Suprapubic skin (tissue), 3 donors: ENCODE results near the gene ZFAND6.

Experiments
- POLR2A ChIP-seq, 2 donors: fragments of 450-650 bp; IDR thresholded peaks; one replicate each; pipeline ENCODE4 v1.6.1; 2017; ENCODE audit warnings: antibody characterized with exemption in 2 of 2, mild to moderate bottlenecking in 2 of 2, moderate library complexity in 2 of 2
- TF ChIP-seq, protein P1 (sequence below), 2 donors: fragments of 200-600 bp in 1 of 2; fragments of 450-650 bp in 1 of 2; sonication (generic) in 1 of 2; IDR thresholded peaks; one replicate each; pipeline ENCODE4 v1.5.1; 2016 to 2019; ENCODE audit warnings: antibody characterized with exemption in 2 of 2, mild to moderate bottlenecking in 1 of 2, moderate library complexity in 1 of 2

GRCh38 chr15:80019168-80019745 lies 40.2 kb upstream of the ZFAND6 start:
- TF ChIP-seq, protein P1, sequence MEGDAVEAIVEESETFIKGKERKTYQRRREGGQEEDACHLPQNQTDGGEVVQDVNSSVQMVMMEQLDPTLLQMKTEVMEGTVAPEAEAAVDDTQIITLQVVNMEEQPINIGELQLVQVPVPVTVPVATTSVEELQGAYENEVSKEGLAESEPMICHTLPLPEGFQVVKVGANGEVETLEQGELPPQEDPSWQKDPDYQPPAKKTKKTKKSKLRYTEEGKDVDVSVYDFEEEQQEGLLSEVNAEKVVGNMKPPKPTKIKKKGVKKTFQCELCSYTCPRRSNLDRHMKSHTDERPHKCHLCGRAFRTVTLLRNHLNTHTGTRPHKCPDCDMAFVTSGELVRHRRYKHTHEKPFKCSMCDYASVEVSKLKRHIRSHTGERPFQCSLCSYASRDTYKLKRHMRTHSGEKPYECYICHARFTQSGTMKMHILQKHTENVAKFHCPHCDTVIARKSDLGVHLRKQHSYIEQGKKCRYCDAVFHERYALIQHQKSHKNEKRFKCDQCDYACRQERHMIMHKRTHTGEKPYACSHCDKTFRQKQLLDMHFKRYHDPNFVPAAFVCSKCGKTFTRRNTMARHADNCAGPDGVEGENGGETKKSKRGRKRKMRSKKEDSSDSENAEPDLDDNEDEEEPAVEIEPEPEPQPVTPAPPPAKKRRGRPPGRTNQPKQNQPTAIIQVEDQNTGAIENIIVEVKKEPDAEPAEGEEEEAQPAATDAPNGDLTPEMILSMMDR (IDR thresholded peaks at IDR 0.05) = no peak
- TF ChIP-seq POLR2A (IDR thresholded peaks at IDR 0.05) = no peak
